GM20000 (cell line): ENCODE measurements around the gene SLC9B1.

Experiments
- DNase-seq: peaks from one replicate; pipeline ENCODE4 v3.0.0; 2012; ENCODE audit warnings: low spot score
- TF ChIP-seq, protein P1 (sequence below): IDR thresholded peaks from 2 replicates; pipeline ENCODE4 v1.5.1; 2012; ENCODE audit warnings: mild to moderate bottlenecking, control low read depth; ENCODE audit errors: extremely low read depth, missing control alignments

SLC9B1 gene

DNA sequence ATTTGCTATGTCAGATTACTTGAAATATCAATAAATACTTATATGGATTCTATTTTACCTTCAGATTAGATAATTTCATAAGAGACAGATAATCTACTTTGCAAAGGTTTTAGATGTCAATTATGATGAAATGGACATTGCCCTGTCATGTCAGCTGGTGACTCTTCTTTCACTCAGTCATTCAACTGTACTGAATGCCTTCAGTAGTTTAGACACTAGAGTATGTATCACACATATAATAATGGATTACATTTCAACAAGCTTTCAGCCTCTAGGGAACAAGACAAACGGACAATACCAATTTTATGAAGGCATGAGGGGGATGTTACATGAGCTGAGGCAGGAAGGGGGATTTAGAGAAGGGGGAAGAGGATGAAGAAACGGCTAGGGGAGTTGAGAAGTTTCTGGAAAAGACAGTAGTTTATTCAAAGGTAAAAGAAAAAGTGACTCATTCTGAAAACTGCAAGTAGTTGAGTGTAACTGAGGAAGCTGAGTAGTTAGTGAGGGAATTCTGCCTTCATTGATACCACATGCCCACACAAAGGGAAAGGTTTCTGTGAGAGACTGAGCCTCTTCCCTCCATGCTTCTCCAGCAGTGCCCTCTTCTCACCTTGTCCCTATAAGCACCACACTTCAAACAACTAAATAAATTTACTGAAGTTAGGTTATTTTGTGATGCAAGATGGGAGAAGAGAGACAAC lies 31.4 kb upstream of the SLC9B1 start:
- TF ChIP-seq, protein P1, sequence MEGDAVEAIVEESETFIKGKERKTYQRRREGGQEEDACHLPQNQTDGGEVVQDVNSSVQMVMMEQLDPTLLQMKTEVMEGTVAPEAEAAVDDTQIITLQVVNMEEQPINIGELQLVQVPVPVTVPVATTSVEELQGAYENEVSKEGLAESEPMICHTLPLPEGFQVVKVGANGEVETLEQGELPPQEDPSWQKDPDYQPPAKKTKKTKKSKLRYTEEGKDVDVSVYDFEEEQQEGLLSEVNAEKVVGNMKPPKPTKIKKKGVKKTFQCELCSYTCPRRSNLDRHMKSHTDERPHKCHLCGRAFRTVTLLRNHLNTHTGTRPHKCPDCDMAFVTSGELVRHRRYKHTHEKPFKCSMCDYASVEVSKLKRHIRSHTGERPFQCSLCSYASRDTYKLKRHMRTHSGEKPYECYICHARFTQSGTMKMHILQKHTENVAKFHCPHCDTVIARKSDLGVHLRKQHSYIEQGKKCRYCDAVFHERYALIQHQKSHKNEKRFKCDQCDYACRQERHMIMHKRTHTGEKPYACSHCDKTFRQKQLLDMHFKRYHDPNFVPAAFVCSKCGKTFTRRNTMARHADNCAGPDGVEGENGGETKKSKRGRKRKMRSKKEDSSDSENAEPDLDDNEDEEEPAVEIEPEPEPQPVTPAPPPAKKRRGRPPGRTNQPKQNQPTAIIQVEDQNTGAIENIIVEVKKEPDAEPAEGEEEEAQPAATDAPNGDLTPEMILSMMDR: no peak
- no peak for DNase-seq

GRCh38 chr4:103046416-103047290 lies 27.1 kb upstream of the SLC9B1 start:
- peak; percentile 52 for DNase-seq
- TF ChIP-seq, protein P1: peak; percentile 81

GRCh38 chr4:103044183-103044582 lies 24.7 kb upstream of the SLC9B1 start:
- TF ChIP-seq, protein P1: no peak
- no peak for DNase-seq

DNA sequence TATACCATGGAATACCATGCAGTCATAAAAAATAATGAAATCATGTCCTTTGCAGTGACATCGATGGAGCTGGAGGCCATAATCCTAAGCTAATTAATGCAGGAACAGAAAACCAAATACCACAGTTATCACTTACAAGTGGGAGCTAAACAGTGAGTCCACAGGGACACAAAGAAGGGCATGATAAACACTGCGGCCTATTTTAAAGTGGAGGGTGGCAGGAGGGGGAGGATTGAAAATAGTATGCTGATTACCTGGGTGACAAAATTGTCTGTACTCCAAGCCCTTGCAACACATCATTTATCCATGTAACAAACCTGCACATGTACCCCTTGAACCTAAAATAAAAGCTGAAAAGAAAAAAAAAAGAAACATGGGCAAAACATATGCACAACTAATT lies 16.7 kb upstream of the SLC9B1 start:
- DNase-seq: no peak
- TF ChIP-seq, protein P1: no peak

GRCh38 chr4:103032574-103032973 lies 13.1 kb upstream of the SLC9B1 start:
- DNase-seq: no peak

GRCh38 chr4:103030791-103031190 lies 11.3 kb upstream of the SLC9B1 start:
- no peak for DNase-seq
- TF ChIP-seq, protein P1: no peak

More at GRCh38 chr4:103032574-103032973, 13.1 kb upstream of the SLC9B1 start:
- TF ChIP-seq, protein P1: peak; percentile 9

DNA sequence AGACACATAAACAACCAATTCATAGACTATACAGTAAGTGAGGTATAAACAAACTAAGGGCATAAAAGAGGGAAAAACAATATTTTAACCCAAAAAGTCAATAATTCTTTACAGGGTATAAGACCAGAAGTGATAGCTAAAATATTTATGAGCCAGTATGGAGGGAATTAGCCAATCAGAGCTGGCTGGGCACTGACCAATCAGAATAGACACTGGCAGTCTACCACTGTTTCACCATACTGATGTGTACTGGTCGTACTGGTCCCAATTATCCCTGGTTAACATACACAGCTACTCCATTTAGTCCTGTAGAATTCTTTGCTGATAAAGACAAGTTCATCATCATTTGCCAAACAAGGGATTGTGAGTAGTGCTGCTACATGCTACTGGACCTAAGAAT lies 9.8 kb upstream of the SLC9B1 start:
- DNase-seq: no peak
- TF ChIP-seq, protein P1: no peak
